PC-3 (cell line): ENCODE measurements around the gene ADTRP. TPM values are rescaled to one million over a fixed set of nuclear protein-coding genes. Genes with fewer than 3 reads are reported as not detected.

ENCODE experiments used
- ATAC-seq: fragments of 200-7000 bp; cut with Tn5 transposase; 2 replicates; pipeline ENCODE4 v1.9.1; 2020; ENCODE audit warnings: mild to moderate bottlenecking, moderate library complexity
- BruUV-seq: library from RNA; stranded (reverse); fragments of 400-500 nt; replicated peaks from 2 replicates; lab custom pipeline; 2021; lab: Mats Ljungman, UMichigan
- CTCF ChIA-PET: fragments of 300-600 bp; sonication (Branson Sonifier 250); formaldehyde crosslinking; loops from one replicate; lab custom pipeline; 2022; ENCODE audit warnings: antibody characterized with exemption; lab: Charles Lee
- POLR2A ChIA-PET: fragments of 300-600 bp; sonication (Branson Sonifier 250); formaldehyde crosslinking; loops from one replicate; lab custom pipeline; 2022; ENCODE audit warnings: antibody characterized with exemption; ENCODE audit not compliant: unreplicated experiment; lab: Charles Lee
- DNase-seq: peaks from one replicate; pipeline ENCODE4 v3.0.0-alpha.2; 2015
- H2AFZ ChIP-seq: fragments of 300-600 bp; sonication (generic); 2 replicates; pipeline ENCODE4 v1.6.0; 2016; ENCODE audit warnings: antibody characterized with exemption, low read length
- H3F3A ChIP-seq: fragments of 300-600 bp; sonication (generic); one replicate; pipeline ENCODE4 v1.6.0; 2017; ENCODE audit warnings: antibody characterized with exemption, low read length, control low read depth, mild to moderate bottlenecking; ENCODE audit not compliant: unreplicated experiment
- H3K27ac ChIP-seq: fragments of 300-600 bp; sonication (generic); 2 replicates; pipeline ENCODE4 v1.5.1; 2016; ENCODE audit warnings: mild to moderate bottlenecking, low read length
- H3K27me3 ChIP-seq: fragments of 300-600 bp; sonication (generic); 2 replicates; pipeline ENCODE4 v1.6.1; 2016; ENCODE audit warnings: low read length, mixed read lengths
- H3K36me3 ChIP-seq: fragments of 300-600 bp; sonication (generic); 2 replicates; pipeline ENCODE4 v1.6.1; 2016; ENCODE audit warnings: low read depth, mixed run types, low read length, mixed read lengths
- H3K4me1 ChIP-seq: fragments of 300-600 bp; sonication (generic); 2 replicates; pipeline ENCODE4 v1.5.1; 2016; ENCODE audit warnings: low read length; ENCODE audit not compliant: insufficient read depth
- H3K4me2 ChIP-seq: fragments of 300-600 bp; sonication (generic); 2 replicates; pipeline ENCODE4 v1.6.0; 2016; ENCODE audit warnings: low read length
- H3K4me3 ChIP-seq: fragments of 300-600 bp; sonication (generic); 2 replicates; pipeline ENCODE4 v1.5.1; 2016; ENCODE audit warnings: mild to moderate bottlenecking, low read length, mixed read lengths
- H3K79me2 ChIP-seq: fragments of 300-600 bp; sonication (generic); 2 replicates; pipeline ENCODE4 v1.6.1; 2017; ENCODE audit warnings: low read length, mixed read lengths
- H3K9ac ChIP-seq: fragments of 300-600 bp; sonication (generic); 2 replicates; pipeline ENCODE4 v1.6.0; 2016; ENCODE audit warnings: mild to moderate bottlenecking, low read length
- H3K9me2 ChIP-seq: fragments of 300-600 bp; sonication (generic); replicated peaks from 2 replicates; pipeline ENCODE4 v1.6.1; 2016; ENCODE audit warnings: mixed run types, low read length, mixed read lengths
- H3K9me3 ChIP-seq: fragments of 300-600 bp; sonication (generic); 2 replicates; pipeline ENCODE4 v1.6.1; 2016; ENCODE audit warnings: low read length, mixed read lengths
- H4K20me1 ChIP-seq: fragments of 300-600 bp; sonication (generic); 2 replicates; pipeline ENCODE4 v1.6.1; 2016; ENCODE audit warnings: low read length, mixed read lengths
- CTCF ChIP-seq: fragments of 300-600 bp; sonication (generic); conservative IDR thresholded peaks from 2 replicates; pipeline ENCODE4 v1.5.1; 2017; ENCODE audit warnings: antibody characterized with exemption, low read depth, mild to moderate bottlenecking, low read length
- EZH2 ChIP-seq: fragments of 300-600 bp; sonication (generic); IDR thresholded peaks from one replicate; pipeline ENCODE4 v1.6.1; 2017; ENCODE audit warnings: antibody characterized with exemption, mild to moderate bottlenecking, low read length; ENCODE audit not compliant: unreplicated experiment
- EZH2phosphoT487 ChIP-seq: fragments of 300-600 bp; sonication (generic); IDR thresholded peaks from 2 replicates; pipeline ENCODE4 v1.6.1; 2018; ENCODE audit warnings: mild to moderate bottlenecking, antibody characterized with exemption, low read length, borderline replicate concordance
- intact Hi-C: fragments of 100-400 bp; cut with micrococcal nuclease; formaldehyde crosslinking; loops from 2 replicates; pipeline ENCODE4 v1.9.0; 2023
- total RNA-seq: library from RNA; depleted of rRNA; stranded (reverse); fragments of >200 nt; gene quantifications from 2 replicates; pipeline ENCODE4 v1.2.3, GENCODE V29; 2014

Gene ADTRP
- total RNA-seq, 1 experiment from 2014 or later: not detected

GRCh38 chr6:11761744-11762620, 16.6 kb downstream of the ADTRP start:
- Histone ChIP-seq H3K4me1 (peaks cover 24% of the 10 kb centered on the region), H3K4me2 (no peak overlapping the region)
- no TSS peak for BruUV-seq

GRCh38 chr6:11760015-11760473, 18.6 kb downstream of the ADTRP start:
- Histone ChIP-seq H2AFZ (no peak overlapping the region), H3K79me2 (no peaks in the 10 kb centered on the region), H3K9me3 (no peaks in the 10 kb centered on the region), H3K4me1 (peaks cover 6% of the 10 kb centered on the region; the same call in 1 of the 2 replicates), H3K27me3 (no peaks in the 10 kb centered on the region), H3F3A (no peaks in the 10 kb centered on the region), H3K9ac (no peak overlapping the region), H3K9me2 (no peaks in the 10 kb centered on the region), H3K27ac (no peak overlapping the region), H3K4me2 (no peak overlapping the region), H3K4me3 (no peak overlapping the region), H3K36me3 (no peaks in the 10 kb centered on the region), H4K20me1 (no peaks in the 10 kb centered on the region)
- ChIA-PET POLR2A (no interaction called here), CTCF (no interaction called here)
- intact Hi-C loops: no loop called here
- TF ChIP-seq EZH2phosphoT487 (no peak), EZH2 (no peak), CTCF (no peak)
- BruUV-seq: no TSS peak
- DNase-seq: no peak
- ATAC-seq: no peak

More at GRCh38 chr6:11761744-11762620, 16.6 kb downstream of the ADTRP start:
- no peaks in the 10 kb centered on the region for H3K36me3 ChIP-seq
- no peaks in the 10 kb centered on the region for H3K9me3 ChIP-seq
- H3K79me2 ChIP-seq: no peaks in the 10 kb centered on the region
- DNase-seq: no peak
- ATAC-seq: no peak
- no peak overlapping the region for H3K27ac ChIP-seq
- H2AFZ ChIP-seq: no peak overlapping the region
- intact Hi-C loops: no loop called here
- no peak overlapping the region for H3K4me3 ChIP-seq
- H4K20me1 ChIP-seq: no peaks in the 10 kb centered on the region
- H3K9ac ChIP-seq: no peak overlapping the region
- CTCF ChIA-PET: no interaction called here
- TF ChIP-seq CTCF (no peak), EZH2phosphoT487 (no peak), EZH2 (no peak)
- H3F3A ChIP-seq: peaks cover 14% of the 10 kb centered on the region
- POLR2A ChIA-PET: no interaction called here
- no peaks in the 10 kb centered on the region for H3K9me2 ChIP-seq
- H3K27me3 ChIP-seq: no peaks in the 10 kb centered on the region

- H3K36me3 ChIP-seq: no peaks in the 10 kb centered on the region
- no peaks in the 10 kb centered on the region for H4K20me1 ChIP-seq
- H3K4me2 ChIP-seq: no peak overlapping the region
- POLR2A ChIA-PET: no interaction called here
- H3F3A ChIP-seq: no peaks in the 10 kb centered on the region
- H3K9me3 ChIP-seq: no peaks in the 10 kb centered on the region
- H2AFZ ChIP-seq: no peak overlapping the region
- no peak overlapping the region for H3K4me3 ChIP-seq
- BruUV-seq: no TSS peak
- ATAC-seq: no peak
- no peak for TF ChIP-seq EZH2
- TF ChIP-seq CTCF: no peak
- no peak for TF ChIP-seq EZH2phosphoT487
- no peak for DNase-seq
- CTCF ChIA-PET: no interaction called here
- peaks cover 6% of the 10 kb centered on the region; the same call in 1 of the 2 replicates for H3K4me1 ChIP-seq
- H3K27me3 ChIP-seq: no peaks in the 10 kb centered on the region
- H3K79me2 ChIP-seq: no peaks in the 10 kb centered on the region
- H3K9me2 ChIP-seq: no peaks in the 10 kb centered on the region
- H3K27ac ChIP-seq: no peak overlapping the region
- intact Hi-C loops: no loop called here
- H3K9ac ChIP-seq: no peak overlapping the region
These were observed 19.7 kb downstream of the ADTRP start for GRCh38 chr6:11758878-11759277.
